ENCODE results near the gene RAB41.
"Not testable (repeated sequence)": the region's sequence is repeated elsewhere in the genome, so short reads cannot be mapped to it uniquely, and the experiment has no call there.

RAB41 gene

GRCh38 chrX:70292788-70293187, 10.8 kb downstream of the RAB41 start:
- no peak for DNase-seq

GRCh38 chrX:70293621-70294020, 11.6 kb downstream of the RAB41 start:
- no peak for DNase-seq

GRCh38 chrX:70301716-70302115, 19.7 kb downstream of the RAB41 start:
- no peak for DNase-seq

- no peak for DNase-seq
These were observed 31.5 kb downstream of the RAB41 start for GRCh38 chrX:70313503-70313902.

GRCh38 chrX:70322784-70323183, 40.8 kb downstream of the RAB41 start:
- DNase-seq = no peak

- DNase-seq = not testable (repeated sequence)
These were observed 41.7 kb downstream of the RAB41 start for GRCh38 chrX:70323628-70324027.

- DNase-seq = no peak
These were observed 42.4 kb downstream of the RAB41 start for GRCh38 chrX:70324326-70324725.

- no peak for DNase-seq
These were observed 49.2 kb downstream of the RAB41 start for GRCh38 chrX:70331161-70331560.

- DNase-seq = no peak
These were observed 50.6 kb downstream of the RAB41 start for GRCh38 chrX:70332600-70332999.
